Activated CD8-positive, alpha-beta memory T cell treated with anti-CD3 and anti-CD28 coated beads, Interleukin-2, amount 50 U/mL, for 4 hours (primary cell): Measurements from ENCODE around the gene ADARB1.

Experiments
- DNase-seq: peaks from one replicate; pipeline ENCODE4 v3.0.0-alpha.2; 2020

ADARB1 gene

DNA sequence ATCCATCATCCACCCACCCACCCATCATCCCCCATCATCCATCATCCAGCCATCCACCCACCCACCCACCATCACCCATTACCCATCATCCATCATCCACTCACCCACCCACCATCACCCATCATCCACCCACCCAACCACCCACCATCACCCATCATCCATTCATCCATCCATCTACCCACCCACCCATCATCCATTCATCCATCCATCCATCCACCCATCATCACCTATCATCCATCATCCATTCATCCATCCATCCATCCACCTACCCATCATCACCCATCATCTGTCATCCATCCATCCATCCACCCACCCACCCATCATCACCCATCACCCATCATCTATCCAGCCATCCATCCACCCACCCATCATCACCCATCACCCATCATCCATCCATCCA is 81.5 kb downstream of the ADARB1 start:
- DNase-seq = no peak

DNA sequence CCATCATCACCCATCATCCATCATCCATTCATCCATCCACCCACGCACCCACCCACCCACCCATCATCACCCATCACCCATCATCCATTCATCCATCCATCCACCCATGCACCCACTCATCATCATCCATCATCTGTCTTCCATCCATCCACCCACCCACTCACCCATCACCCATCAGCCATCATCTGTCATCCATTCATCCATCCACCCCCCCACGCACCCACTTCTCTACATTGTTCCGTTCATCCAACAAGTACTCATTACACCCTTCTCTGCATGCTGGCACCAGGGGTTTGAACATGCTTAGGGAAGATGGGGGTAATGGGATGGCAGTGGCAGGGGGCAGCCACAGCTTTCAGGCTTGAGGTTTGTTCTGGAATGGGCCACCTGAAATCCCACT is 82.1 kb downstream of the ADARB1 start:
- no peak for DNase-seq

DNA sequence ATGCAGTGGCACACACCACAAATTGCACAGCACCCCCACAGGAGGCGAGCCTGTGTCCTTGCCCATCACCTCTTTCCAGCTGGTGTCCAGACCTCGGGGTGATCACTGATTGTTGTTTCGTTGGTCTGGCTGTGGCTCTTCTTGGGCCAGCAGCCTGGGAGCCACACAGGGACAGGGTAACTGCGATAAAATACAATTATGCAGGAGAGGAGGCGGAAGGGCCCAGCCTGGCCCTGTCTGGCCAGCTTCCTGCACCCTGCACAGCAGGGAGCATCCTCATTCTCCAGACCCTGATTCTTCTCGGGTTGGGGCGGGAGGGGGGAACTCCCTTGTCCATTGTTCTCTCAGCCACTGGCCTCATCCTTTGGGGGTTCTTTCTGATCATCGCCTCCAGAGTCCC is 83.6 kb downstream of the ADARB1 start:
- no peak for DNase-seq

DNA sequence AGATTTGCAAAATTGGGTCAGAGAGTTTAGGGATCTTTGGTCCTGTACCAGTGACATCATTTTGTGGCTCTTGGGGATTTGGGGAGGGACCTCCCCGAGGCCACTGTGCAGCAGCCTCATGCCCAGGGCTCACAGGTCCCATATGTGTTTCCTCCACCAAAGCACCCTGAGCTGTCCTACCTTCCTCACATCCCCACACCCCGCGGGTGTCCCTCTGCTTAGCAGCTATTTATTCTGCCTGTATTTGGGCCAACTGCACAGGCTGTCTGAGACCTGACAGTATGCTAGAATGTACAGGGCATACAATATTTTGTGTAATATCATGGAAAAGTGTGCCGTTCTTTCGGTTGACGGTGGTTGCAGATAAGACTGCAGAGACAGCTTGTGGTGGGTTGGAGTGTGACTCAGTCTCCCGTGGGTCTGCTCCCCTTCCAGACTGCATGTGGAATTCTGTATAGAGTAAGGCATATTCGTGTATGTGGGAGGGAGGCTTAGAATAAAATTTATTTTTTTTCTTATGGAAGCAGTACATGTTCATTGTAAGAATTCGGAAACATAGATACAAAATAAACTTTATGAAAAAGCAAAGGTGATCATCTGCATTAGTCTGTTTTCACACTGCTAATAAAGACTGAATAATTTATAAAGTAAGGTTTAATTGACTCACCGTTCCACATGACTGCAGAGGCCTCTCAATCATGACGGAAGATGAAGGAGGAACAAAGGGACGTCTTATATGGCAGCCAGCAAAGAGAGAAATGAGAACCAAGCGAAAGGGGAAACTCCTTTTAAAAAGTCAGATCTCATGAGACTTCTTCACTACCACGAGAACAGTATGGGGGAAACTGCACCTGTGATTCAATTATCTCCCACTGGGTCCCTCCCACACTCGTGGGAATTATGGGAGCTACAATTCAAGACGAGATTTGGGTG is 84.4 kb downstream of the ADARB1 start:
- DNase-seq = no peak

DNA sequence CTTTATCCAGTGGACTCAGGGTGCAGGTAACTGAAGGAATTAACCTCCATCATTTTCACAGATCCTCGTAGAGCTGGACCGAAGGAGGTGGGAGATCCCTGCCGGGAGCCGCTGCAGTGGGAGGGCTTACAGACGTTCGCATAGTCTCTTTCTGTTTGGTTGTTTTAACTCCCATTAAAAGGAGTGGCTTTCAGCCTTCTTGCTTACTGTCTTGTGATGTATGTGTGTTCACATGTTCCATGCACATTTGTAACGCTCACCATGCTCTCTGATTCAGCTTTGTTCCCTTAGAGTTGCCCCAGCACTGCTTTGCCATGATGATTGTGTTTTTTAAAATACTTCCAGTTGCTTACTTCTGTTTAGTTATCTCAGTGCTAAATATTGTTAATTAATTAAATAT is 85.8 kb downstream of the ADARB1 start:
- no peak for DNase-seq

DNA sequence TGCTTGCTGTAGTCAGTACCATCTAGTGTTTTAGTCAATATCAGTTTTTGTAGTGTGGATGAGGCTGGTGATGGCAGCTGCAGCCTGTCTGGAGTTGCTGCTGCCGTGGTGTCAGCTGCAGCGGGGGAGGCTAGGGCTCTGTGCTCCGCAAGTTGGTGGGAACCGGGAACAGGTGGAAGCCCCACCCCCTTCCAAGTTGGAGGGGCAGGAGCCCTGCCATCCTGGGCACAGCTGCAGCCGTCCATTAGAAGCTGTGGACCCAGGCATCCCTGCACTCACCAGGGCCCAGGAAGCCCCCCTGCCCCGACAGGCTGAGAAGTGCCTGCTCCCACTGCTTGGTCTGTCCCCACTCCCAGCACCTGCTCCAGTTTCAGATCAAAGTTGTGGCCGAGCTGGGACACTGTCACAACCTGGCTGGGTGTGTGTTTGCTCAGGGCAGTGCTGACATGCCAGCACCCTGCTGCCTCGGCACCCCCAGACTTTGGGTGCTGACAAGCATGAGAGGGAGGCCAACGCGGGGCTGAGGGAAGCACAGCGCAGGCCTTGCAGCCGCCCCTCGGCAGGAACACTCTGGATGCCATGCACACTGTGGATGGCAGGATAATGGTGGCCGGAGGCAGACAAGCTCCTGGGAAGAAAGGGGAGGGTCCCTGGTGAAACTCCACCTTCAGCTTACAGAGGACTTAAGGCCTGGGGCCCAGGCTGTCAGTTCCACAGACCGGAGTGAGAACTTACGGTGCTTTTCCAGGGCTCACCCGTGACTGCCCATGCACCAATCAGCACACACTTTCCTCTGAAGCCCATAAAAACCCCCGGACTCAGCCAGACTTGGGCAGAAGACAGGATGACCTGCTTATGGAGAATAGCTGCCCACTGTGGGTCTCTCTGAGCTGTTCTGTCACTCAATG is 86.9 kb downstream of the ADARB1 start:
- no peak for DNase-seq

DNA sequence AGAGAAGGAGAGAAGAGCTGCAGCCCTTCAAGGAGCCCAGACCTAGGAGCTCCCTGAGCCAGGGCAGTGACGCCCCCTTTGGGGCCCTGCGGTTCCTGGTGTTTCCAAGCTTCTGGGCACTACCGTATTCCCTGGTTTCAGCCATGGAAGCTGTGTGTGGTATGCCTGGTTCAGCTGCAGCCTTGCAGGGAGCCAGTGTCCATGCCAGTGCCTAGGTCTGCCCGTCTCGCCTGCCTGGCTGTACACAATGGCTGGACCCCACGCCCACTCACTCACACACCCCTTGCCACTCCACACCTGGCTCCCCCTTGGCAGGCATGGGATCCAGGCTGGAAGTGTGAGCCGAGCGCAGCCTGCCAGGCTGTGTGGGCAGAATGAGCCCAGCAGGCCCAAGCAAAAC is 87.7 kb downstream of the ADARB1 start:
- no peak for DNase-seq

DNA sequence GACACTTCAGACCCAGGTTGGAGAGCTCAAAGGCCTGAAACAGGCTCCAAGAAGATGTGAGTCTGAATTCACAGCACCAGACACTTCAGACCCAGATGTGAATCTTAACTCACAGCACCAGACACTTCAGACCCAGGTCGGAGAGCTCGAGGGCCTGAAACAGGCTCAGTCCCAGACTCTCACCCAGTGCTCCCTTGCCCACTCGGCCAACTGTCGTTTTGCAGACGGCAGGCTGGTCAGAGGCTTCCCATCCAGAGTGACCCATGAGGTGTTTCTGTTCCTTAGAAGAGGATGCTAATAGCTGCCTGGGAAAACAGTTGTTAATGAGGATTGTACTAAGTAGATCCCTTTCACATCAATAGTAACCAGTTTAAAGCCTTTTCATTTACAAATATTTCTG is 88.4 kb downstream of the ADARB1 start:
- no peak for DNase-seq

DNA sequence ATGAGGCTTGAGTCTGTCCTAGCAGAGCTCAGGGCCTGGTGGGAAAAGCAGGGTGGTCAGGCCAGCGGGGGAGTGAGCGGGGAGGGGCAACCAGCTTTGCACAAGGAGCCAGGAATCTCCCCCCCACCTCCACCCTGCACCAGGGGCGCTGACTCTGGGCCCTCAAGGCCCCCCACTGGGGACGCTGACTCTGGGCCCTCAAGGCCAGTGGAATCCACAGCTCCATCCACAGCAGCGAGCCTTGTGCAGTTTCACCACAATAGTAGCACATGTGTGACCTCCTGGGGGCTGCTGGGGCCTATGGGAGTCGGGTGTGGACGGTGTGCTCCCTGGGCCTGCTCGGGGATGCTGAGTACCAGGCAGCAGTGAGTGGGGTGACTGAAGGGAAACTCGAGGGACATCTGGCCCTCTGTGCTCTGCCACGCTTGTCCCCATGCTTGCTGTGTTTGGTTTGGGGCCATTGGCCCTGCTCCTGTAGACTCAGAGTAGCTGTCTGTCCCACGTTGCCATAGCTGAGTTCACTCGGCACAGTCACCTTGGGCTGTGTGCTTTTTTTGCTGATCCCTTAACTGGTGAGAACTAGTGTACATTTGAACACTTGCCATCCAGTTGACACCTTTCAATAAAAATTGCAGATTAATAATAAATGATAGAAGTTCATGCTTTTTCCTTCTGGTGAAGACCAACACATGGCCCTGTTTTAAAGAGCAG is 89.2 kb downstream of the ADARB1 start:
- no peak for DNase-seq

DNA sequence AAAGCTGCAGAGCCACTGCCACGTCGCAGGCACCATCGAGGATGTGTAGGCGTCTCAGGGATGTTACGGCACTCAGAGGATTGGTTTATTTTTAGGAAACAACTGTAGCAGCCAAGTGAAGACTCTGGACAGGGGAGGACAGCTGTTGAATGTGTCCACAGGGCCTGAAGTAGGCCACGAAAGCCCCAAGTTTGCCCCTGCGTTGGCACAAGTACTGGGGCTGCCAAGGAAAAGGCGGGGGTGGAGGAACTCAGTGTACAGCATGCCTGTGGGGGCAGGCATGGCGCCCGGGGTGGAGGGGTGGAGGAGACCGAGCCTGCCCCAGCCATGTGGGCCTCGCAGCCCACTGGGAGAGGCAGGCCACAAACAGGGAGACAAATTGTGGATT is 89.7 kb downstream of the ADARB1 start:
- no peak for DNase-seq

DNA sequence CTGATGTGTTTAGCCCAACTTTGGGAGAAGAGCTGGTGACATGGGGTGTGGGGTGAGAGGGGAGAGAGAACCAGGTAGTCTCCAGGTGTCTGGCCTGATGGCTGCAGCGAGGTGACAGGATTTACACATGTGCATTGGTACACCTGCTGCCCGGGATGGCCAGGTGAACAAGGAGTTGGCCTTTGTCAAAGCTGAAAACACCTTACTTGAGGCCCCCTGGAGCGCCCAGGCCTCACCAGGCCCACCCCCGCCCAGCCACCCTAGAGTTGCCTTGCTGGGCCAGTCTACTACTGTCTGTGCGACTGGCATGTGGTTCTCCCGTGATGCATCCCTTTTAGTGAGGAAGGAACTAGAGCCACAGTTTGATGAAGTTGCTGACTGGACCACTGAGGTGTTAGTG is 90.5 kb downstream of the ADARB1 start:
- DNase-seq = no peak

DNA sequence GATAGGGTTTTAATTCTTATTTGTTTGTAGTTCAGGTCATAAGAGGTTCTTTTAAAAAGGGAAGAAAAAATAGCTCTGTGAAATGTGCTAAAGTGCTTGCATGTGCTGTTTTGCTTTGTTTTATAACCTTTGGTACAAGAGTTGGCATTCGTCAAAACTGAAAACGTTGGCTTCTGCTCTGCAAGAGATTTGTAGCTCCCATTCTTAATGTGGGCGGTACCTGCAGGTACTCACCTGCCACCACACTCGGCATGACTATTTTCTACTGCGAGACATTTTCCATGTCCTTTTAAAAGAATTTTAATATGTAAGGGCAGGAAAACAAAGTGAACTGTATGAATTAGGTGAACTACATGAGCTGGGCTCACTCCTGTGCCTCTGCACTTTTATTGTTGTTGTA is 92.6 kb downstream of the ADARB1 start:
- DNase-seq = no peak

DNA sequence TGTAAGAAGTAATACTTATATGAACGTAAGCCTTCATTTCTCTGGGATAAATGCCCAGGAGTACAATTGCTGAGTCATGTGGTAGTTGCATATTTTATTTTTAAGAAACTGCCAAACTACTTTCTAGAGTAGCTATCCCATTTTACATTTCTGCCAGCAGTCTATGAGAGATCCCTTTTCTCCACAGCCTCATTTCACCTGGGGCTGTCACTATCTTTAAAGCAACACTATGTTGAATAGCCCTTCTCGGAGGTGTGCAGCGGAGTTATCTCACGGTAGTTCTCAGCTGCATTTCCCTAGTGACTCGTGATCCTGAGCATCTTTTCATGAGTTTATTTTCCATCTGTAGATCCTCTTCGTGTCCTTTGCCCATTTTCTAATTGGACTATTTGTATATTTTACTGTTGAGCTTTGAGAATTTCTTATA is 93.4 kb downstream of the ADARB1 start:
- DNase-seq = no peak

DNA sequence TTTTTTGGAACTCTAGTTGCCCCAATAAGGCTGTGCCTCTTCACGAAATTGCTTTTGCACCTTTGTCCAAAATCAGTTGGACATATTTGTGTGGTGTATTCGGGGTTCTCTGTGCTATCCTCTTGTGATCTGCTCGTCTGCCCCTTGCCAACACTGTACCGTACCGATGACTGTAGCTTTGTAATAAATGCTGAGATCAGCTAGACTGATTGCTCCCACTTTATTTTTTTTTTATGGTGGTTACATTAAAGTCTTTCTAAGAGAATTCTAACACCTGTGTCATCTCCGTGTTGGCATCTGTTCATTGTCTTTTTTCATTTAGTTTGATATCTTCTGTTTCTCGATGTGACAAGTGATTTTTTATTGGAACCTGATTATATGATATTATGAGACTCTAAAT is 94.1 kb downstream of the ADARB1 start:
- no peak for DNase-seq

DNA sequence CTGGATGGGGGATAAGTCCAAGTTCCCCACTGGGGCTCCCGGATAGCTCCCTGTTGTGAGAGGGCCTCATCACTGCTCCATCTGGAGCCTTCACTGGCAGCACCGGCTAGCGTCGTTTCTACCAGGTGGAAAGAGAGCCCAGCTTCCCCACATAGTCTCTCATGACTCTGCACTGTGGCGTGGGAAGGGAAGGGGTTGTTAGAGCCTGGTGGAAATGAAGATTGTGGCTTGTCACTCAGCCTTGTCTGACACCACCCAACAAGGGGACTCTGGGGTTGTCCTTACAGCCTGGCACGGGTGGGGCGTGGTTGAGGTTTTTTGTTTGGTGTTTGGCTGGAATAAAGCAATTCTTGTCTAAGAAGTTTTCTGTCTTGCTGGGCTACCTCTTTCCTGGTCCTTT is 94.6 kb downstream of the ADARB1 start:
- no peak for DNase-seq

DNA sequence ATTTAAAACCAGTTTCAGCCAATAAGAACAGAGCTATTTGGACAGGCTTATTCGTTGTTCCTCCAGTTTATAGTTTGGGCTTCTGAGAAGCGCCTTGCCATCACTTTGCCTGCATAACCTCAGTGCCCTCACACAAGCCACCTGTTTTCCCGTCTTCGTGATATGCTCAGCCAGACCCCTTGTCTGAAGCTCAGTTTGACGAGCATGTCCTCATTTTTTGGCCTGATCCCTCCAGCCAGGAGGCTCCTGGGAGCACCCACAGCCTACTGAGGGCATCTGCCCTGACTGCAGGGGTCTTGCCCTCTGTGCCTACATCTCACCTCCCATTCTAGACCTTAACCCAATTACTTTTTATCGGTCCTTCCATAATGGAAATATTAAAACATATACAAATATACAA is 95.3 kb downstream of the ADARB1 start:
- no peak for DNase-seq

DNA sequence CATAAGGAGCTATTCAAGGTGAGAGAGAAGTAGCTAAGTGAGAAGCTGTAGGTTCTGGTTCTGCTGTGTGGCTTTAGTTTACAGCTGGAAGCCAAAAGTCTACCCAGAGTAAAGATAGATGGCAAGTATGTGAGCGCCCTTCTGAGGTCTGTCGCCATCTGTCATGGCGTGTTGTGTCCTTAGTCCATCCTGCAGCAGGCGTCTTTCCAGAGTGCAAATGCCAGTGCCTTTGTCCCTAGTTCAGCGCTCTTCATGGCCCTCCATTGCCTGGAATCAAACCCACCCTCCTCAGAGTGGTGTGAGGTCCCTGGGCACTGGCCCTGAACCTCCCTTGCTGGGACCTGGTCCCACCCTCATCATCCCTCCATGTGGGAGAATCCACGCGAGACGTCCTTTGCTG is 96.6 kb downstream of the ADARB1 start:
- no peak for DNase-seq

DNA sequence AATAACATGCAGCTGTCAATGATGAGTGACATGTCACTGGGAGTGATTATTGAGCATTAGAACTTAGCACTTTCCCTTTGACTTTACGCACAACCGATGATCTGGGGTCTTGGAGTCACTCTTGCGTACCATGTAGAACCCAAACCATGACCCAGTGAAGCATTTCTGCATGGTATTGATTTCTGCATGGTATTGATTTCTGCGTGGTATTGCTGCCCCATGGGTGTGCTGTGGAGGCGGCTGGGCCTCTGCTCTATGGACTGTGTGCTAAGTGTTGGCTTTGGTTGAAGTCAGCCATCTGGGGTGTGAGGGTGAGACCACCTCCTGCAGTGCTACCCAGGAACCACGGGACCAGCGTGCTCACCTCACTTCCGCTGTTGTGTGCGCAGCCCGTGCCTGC is 98.0 kb downstream of the ADARB1 start:
- no peak for DNase-seq

DNA sequence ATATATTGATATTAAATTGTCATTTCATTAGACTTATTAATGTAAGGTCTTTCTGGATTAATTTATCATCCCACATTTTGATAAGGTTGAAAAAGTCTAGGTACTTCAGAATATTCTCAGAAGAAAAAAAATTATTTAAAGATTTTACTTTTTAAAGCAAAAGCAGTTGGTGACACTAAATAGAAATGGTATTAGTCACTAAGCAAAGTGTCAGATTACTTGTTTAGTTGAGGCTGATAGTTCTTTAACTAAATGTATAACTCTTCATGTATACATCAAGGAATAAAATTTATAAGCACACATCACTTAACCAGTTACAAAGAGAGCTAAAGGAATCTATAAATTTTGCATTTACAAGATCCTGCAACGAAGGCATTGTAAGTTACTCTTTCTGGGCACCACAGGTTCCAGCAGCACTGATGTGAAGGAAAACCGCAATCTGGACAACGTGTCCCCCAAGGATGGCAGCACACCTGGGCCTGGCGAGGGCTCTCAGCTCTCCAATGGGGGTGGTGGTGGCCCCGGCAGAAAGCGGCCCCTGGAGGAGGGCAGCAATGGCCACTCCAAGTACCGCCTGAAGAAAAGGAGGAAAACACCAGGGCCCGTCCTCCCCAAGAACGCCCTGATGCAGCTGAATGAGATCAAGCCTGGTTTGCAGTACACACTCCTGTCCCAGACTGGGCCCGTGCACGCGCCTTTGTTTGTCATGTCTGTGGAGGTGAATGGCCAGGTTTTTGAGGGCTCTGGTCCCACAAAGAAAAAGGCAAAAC is 101.1 kb downstream of the ADARB1 start:
- no peak for DNase-seq

DNA sequence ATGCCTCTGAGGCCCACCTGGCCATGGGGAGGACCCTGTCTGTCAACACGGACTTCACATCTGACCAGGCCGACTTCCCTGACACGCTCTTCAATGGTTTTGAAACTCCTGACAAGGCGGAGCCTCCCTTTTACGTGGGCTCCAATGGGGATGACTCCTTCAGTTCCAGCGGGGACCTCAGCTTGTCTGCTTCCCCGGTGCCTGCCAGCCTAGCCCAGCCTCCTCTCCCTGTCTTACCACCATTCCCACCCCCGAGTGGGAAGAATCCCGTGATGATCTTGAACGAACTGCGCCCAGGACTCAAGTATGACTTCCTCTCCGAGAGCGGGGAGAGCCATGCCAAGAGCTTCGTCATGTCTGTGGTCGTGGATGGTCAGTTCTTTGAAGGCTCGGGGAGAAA is 101.8 kb downstream of the ADARB1 start:
- no peak for DNase-seq

DNA sequence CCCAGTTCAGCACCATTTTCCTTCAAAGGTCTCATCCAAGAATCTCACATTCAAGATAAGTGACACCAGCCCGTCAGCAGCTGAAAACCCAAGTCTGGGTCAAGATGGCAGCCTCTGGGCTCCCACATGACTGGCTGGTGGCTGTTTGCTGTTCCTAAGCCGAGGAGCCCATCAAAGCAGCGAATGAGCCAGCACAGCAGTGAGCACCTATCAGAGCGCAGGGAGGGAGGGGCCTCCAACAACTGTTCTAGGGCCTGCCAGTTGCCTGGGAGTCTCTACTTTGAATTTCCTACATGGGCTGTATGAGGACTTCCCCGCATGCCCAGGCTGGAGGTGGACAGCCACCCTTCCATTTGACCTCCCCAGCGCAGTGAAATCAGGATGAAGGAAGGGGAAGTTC is 102.7 kb downstream of the ADARB1 start:
- DNase-seq = no peak

DNA sequence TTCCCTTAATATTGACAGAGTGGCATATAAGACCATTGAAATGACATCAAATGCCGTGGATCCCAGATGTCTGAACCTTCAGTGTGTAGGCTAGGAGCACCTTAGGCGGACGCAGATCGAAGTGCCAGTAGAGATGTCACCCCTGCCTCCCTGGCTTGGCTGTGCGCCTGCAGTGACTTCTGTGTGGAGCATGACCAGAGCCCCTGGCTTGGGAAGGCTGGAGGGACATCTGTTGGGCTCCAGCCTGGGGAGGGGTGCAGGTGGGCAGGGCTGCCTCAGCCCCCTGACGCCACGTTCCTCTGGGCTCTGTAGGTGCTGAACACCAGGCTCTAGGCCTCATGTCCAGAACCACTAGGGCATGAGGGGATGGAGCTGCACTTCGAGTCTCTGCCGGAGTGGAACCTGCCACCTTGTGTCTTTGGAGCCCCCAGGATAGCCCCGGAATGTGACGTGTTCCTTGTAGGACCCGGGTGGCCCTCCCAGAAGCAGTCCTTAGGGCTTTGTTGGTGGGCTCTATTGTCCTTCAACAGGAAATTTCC is 103.8 kb downstream of the ADARB1 start:
- no peak for DNase-seq
